HFFc6 (cell line): ENCODE results near the gene EPHB3. TPM values are rescaled to one million over a fixed set of nuclear protein-coding genes. Genes with fewer than 3 reads are reported as not detected.
"Not testable (repeated sequence)": the region's sequence is repeated elsewhere in the genome, so short reads cannot be mapped to it uniquely, and the experiment has no call there.

ENCODE experiments used
- DNase-seq: peaks from one replicate; pipeline ENCODE4 v3.0.0-alpha.2; 2018
- H3K27ac Mint-ChIP-seq: 2 replicates; pipeline ENCODE4 v1.8.0; 2020; ENCODE audit warnings: mild to moderate bottlenecking, mixed read lengths
- H3K27me3 Mint-ChIP-seq: 2 replicates; pipeline ENCODE4 v1.8.0; 2021; ENCODE audit warnings: mild to moderate bottlenecking, moderate library complexity, mixed read lengths; ENCODE audit not compliant: insufficient read depth
- H3K36me3 Mint-ChIP-seq: 2 replicates; pipeline ENCODE4 v1.8.0; 2021; ENCODE audit warnings: low read depth, mixed read lengths
- H3K4me1 Mint-ChIP-seq: 2 replicates; pipeline ENCODE4 v1.8.0; 2020; ENCODE audit warnings: low read depth, mixed read lengths
- H3K4me3 Mint-ChIP-seq: 2 replicates; pipeline ENCODE4 v1.8.0; 2020; ENCODE audit warnings: mild to moderate bottlenecking, moderate library complexity, mixed read lengths
- H3K9me3 Mint-ChIP-seq: 2 replicates; pipeline ENCODE4 v1.8.0; 2020; ENCODE audit warnings: mild to moderate bottlenecking, mixed read lengths
- total RNA-seq, 6 experiments: library from RNA; stranded (reverse); fragmentation: NEBNext Ultra II Directional; extraction: Animal tissue kit (Norgen Biotek cat#: 25700); gene quantifications; 2 replicates in 1 of 6; 3 replicates in 5 of 6; pipeline ENCODE4 v1.2.3, GENCODE V29; 2021
- TF ChIP-seq, protein P1 (sequence below): fragments of 200-600 bp; sonication (generic); IDR thresholded peaks from 2 replicates; pipeline ENCODE4 v1.5.0; 2021; ENCODE audit warnings: antibody characterized with exemption, mild to moderate bottlenecking

Gene EPHB3
- total RNA-seq, 6 experiments from 2014 or later, result 3.0 to 6.6 (median 3.6) TPM

GRCh38 chr3:184619787-184620430 lies 58.3 kb downstream of the EPHB3 start:
- Mint-ChIP-seq H3K27me3 (peaks cover 24% of the 10 kb centered on the region), H3K36me3 (no peaks in the 10 kb centered on the region), H3K4me1 (peaks cover 17% of the 10 kb centered on the region), H3K27ac (no peak overlapping the region), H3K4me3 (no peak overlapping the region), H3K9me3 (no peaks in the 10 kb centered on the region)
- TF ChIP-seq, protein P1, sequence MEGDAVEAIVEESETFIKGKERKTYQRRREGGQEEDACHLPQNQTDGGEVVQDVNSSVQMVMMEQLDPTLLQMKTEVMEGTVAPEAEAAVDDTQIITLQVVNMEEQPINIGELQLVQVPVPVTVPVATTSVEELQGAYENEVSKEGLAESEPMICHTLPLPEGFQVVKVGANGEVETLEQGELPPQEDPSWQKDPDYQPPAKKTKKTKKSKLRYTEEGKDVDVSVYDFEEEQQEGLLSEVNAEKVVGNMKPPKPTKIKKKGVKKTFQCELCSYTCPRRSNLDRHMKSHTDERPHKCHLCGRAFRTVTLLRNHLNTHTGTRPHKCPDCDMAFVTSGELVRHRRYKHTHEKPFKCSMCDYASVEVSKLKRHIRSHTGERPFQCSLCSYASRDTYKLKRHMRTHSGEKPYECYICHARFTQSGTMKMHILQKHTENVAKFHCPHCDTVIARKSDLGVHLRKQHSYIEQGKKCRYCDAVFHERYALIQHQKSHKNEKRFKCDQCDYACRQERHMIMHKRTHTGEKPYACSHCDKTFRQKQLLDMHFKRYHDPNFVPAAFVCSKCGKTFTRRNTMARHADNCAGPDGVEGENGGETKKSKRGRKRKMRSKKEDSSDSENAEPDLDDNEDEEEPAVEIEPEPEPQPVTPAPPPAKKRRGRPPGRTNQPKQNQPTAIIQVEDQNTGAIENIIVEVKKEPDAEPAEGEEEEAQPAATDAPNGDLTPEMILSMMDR, result no peak
- DNase-seq, result no peak

GRCh38 chr3:184620475-184621119 lies 59.0 kb downstream of the EPHB3 start:
- Mint-ChIP-seq H3K9me3 (no peaks in the 10 kb centered on the region), H3K36me3 (no peaks in the 10 kb centered on the region), H3K27me3 (peaks cover 26% of the 10 kb centered on the region), H3K27ac (no peak overlapping the region), H3K4me3 (no peak overlapping the region), H3K4me1 (peaks cover 17% of the 10 kb centered on the region)
- peak; percentile 25 for DNase-seq
- TF ChIP-seq, protein P1, result no peak

DNA sequence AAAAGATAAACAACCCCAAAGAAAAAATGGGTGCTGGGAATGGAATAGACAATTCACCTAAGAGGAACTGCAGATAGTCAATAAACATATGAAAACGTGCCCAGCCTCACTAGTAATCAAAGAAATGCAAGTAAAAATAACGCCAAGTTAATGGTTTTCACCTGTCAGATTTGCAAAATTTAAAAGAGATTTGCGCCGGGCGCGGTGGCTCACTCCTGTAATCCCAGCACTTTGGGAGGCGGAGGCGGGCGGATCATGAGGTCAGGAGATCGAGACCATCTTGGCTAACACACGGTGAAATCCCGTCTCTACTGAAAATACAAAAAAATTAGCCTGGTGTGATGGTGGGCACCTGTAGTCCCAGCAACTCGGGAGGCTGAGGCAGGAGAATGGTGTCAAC lies 60.6 kb downstream of the EPHB3 start:
- H3K4me3 Mint-ChIP-seq, H3K9me3 Mint-ChIP-seq, DNase-seq, H3K27ac Mint-ChIP-seq, H3K36me3 Mint-ChIP-seq: not testable (repeated sequence)
- Mint-ChIP-seq H3K27me3 (peaks cover 24% of the 10 kb centered on the region), H3K4me1 (peaks cover 12% of the 10 kb centered on the region)

DNA sequence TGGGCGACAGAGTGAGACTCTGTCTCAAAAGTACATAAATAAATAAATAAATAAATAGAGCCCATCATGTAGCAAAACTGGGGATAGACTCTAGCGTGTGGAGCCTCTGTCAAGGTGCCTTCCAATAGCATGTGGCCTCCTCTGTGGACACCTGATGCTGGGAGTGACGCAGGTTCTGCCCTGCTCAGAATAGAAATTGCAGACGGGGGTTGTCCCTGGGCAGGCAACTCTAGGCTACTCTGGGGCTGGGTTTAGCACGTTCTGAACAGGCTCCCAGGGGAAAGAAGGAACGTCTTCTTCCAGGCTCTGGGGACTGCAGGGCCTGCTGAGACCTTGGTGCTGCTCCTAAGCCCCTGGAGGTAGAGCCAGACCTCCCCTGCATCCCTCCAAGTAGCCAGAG lies 65.3 kb downstream of the EPHB3 start:
- no peaks in the 10 kb centered on the region for H3K4me1 Mint-ChIP-seq
- DNase-seq, result no peak
- H3K27me3 Mint-ChIP-seq, result peaks cover 26% of the 10 kb centered on the region
- no peaks in the 10 kb centered on the region for H3K9me3 Mint-ChIP-seq
- TF ChIP-seq, protein P1, result no peak
- H3K36me3 Mint-ChIP-seq, result no peaks in the 10 kb centered on the region
- H3K27ac Mint-ChIP-seq, result no peak overlapping the region
- H3K4me3 Mint-ChIP-seq, result no peak overlapping the region

DNA sequence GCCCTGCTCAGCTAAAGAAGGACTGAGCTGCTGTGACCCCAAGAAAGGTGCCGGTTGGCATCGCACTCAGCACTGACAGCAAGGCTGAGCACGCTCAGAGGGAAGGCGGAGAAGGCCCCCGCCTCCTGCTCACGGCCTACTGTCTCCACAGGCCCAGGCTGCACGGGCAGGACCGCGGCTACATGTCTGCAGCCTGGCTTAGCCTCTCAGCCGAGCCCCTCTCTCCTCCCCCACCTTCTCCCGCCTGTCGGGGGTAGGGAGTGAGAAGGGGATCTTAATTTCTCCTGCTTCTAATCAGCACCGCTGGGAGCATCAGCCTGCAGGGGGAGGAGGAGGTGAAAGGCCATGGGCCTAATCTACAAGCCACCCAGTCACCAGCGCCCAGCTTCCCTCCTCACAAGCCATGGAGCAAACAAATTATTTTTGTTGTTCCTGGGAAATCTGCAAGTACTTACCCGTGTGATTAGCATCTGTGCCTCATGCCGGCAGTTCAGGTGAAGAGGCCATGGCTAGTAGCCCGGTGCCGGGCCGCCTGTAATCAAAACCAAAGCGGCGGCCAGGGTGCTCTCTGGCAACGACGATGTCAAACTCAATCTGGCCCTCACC lies 68.1 kb downstream of the EPHB3 start:
- TF ChIP-seq, protein P1, result no peak
- no peaks in the 10 kb centered on the region for H3K36me3 Mint-ChIP-seq
- H3K9me3 Mint-ChIP-seq, result no peaks in the 10 kb centered on the region
- H3K4me1 Mint-ChIP-seq, result no peaks in the 10 kb centered on the region
- H3K27ac Mint-ChIP-seq, result no peak overlapping the region
- H3K4me3 Mint-ChIP-seq, result no peak overlapping the region
- peaks cover 33% of the 10 kb centered on the region for H3K27me3 Mint-ChIP-seq
- DNase-seq, result no peak

DNA sequence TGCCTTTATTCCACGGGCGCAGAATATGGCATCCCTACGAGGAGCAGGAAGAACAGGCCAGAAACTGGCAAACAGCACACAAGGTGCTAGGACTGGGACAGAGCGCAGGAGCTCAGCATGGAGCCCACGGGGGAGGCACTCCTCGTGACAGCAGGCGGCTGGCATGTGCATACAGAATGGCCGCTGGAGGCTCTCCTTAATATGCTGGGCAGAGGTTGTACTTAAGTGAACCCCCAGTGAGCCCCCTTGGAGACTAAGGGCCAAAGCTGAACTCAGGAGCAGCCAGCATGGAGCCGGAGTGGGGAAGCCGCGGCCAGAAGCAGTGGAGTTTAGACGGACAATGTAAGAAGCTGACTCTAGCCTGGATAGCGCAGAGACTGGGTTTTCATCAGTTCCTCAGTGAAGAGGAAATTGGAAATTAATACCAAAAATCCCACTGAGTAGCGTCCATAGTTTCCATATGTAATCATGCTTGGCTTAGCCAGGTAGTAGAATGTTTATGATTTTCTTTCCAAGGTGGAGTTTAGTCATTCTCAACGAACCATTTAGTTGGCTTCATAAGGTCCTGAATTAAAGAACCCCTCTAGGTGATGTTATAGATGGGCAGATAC lies 69.4 kb downstream of the EPHB3 start:
- no peaks in the 10 kb centered on the region for H3K9me3 Mint-ChIP-seq
- H3K4me3 Mint-ChIP-seq, result no peak overlapping the region
- H3K4me1 Mint-ChIP-seq, result no peaks in the 10 kb centered on the region
- H3K27me3 Mint-ChIP-seq, result peaks cover 35% of the 10 kb centered on the region
- TF ChIP-seq, protein P1, result no peak
- no peak overlapping the region for H3K27ac Mint-ChIP-seq
- H3K36me3 Mint-ChIP-seq, result no peaks in the 10 kb centered on the region
- no peak for DNase-seq
